ENCODE measurements around the gene PITX2.

- TF ChIP-seq, protein P1, sequence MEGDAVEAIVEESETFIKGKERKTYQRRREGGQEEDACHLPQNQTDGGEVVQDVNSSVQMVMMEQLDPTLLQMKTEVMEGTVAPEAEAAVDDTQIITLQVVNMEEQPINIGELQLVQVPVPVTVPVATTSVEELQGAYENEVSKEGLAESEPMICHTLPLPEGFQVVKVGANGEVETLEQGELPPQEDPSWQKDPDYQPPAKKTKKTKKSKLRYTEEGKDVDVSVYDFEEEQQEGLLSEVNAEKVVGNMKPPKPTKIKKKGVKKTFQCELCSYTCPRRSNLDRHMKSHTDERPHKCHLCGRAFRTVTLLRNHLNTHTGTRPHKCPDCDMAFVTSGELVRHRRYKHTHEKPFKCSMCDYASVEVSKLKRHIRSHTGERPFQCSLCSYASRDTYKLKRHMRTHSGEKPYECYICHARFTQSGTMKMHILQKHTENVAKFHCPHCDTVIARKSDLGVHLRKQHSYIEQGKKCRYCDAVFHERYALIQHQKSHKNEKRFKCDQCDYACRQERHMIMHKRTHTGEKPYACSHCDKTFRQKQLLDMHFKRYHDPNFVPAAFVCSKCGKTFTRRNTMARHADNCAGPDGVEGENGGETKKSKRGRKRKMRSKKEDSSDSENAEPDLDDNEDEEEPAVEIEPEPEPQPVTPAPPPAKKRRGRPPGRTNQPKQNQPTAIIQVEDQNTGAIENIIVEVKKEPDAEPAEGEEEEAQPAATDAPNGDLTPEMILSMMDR (IDR thresholded peaks at IDR 0.05): no peak
- TF ChIP-seq, protein P2, sequence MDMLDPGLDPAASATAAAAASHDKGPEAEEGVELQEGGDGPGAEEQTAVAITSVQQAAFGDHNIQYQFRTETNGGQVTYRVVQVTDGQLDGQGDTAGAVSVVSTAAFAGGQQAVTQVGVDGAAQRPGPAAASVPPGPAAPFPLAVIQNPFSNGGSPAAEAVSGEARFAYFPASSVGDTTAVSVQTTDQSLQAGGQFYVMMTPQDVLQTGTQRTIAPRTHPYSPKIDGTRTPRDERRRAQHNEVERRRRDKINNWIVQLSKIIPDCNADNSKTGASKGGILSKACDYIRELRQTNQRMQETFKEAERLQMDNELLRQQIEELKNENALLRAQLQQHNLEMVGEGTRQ (CRISPR knock-in tag; IDR thresholded peaks at IDR 0.05): no peak
- no peak for TF ChIP-seq TP53 (CRISPR knock-in tag; IDR thresholded peaks at IDR 0.05)
- no peak for TF ChIP-seq RELA (CRISPR knock-in tag; IDR thresholded peaks at IDR 0.05; ENCODE audit: borderline replicate concordance)
- no peak for TF ChIP-seq ESRRA (CRISPR knock-in tag; IDR thresholded peaks at IDR 0.05; ENCODE audit: borderline replicate concordance)
- no peak for TF ChIP-seq NR2C2 (CRISPR knock-in tag; IDR thresholded peaks at IDR 0.05)
- TF ChIP-seq CBFB (CRISPR knock-in tag; IDR thresholded peaks at IDR 0.05; ENCODE audit: low read depth): no peak
- TF ChIP-seq ATF1 (CRISPR knock-in tag; IDR thresholded peaks at IDR 0.05): no peak
- TF ChIP-seq ZBTB43 (CRISPR knock-in tag; IDR thresholded peaks at IDR 0.05): no peak
- TF ChIP-seq, protein P3, sequence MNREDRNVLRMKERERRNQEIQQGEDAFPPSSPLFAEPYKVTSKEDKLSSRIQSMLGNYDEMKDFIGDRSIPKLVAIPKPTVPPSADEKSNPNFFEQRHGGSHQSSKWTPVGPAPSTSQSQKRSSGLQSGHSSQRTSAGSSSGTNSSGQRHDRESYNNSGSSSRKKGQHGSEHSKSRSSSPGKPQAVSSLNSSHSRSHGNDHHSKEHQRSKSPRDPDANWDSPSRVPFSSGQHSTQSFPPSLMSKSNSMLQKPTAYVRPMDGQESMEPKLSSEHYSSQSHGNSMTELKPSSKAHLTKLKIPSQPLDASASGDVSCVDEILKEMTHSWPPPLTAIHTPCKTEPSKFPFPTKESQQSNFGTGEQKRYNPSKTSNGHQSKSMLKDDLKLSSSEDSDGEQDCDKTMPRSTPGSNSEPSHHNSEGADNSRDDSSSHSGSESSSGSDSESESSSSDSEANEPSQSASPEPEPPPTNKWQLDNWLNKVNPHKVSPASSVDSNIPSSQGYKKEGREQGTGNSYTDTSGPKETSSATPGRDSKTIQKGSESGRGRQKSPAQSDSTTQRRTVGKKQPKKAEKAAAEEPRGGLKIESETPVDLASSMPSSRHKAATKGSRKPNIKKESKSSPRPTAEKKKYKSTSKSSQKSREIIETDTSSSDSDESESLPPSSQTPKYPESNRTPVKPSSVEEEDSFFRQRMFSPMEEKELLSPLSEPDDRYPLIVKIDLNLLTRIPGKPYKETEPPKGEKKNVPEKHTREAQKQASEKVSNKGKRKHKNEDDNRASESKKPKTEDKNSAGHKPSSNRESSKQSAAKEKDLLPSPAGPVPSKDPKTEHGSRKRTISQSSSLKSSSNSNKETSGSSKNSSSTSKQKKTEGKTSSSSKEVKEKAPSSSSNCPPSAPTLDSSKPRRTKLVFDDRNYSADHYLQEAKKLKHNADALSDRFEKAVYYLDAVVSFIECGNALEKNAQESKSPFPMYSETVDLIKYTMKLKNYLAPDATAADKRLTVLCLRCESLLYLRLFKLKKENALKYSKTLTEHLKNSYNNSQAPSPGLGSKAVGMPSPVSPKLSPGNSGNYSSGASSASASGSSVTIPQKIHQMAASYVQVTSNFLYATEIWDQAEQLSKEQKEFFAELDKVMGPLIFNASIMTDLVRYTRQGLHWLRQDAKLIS (CRISPR knock-in tag; IDR thresholded peaks at IDR 0.05; ENCODE audit: borderline replicate concordance): no peak
- TF ChIP-seq, protein P4, sequence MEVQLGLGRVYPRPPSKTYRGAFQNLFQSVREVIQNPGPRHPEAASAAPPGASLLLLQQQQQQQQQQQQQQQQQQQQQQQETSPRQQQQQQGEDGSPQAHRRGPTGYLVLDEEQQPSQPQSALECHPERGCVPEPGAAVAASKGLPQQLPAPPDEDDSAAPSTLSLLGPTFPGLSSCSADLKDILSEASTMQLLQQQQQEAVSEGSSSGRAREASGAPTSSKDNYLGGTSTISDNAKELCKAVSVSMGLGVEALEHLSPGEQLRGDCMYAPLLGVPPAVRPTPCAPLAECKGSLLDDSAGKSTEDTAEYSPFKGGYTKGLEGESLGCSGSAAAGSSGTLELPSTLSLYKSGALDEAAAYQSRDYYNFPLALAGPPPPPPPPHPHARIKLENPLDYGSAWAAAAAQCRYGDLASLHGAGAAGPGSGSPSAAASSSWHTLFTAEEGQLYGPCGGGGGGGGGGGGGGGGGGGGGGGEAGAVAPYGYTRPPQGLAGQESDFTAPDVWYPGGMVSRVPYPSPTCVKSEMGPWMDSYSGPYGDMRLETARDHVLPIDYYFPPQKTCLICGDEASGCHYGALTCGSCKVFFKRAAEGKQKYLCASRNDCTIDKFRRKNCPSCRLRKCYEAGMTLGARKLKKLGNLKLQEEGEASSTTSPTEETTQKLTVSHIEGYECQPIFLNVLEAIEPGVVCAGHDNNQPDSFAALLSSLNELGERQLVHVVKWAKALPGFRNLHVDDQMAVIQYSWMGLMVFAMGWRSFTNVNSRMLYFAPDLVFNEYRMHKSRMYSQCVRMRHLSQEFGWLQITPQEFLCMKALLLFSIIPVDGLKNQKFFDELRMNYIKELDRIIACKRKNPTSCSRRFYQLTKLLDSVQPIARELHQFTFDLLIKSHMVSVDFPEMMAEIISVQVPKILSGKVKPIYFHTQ (CRISPR knock-in tag; IDR thresholded peaks at IDR 0.05): no peak
- TF ChIP-seq IRF1 (CRISPR knock-in tag; IDR thresholded peaks at IDR 0.05): no peak
- TF ChIP-seq MLX (CRISPR knock-in tag; IDR thresholded peaks at IDR 0.05): no peak
Observed at GRCh38 chr4:110663206-110663605, 40.3 kb upstream of the PITX2 start.
